GM13976 (cell line): ENCODE data around the gene NAALADL2.
A peak's percentile ranks its signal among the peaks of the same experiment; 100 is the strongest.

Experiments
- DNase-seq: peaks from one replicate; pipeline ENCODE4 v3.0.0; 2012; ENCODE audit warnings: low spot score
- in situ Hi-C: fragments of 300-500 bp; cut with MboI; formaldehyde crosslinking; loops from one replicate; pipeline ENCODE4 v1.12.0; 2022; ENCODE audit warnings: low sequenced_read_pairs, mixed read lengths, inconsistent platforms; ENCODE audit not compliant: unreplicated experiment
- TF ChIP-seq, protein P1 (sequence below): IDR thresholded peaks from 2 replicates; pipeline ENCODE4 v1.5.1; 2012; ENCODE audit warnings: borderline replicate concordance, mild to moderate bottlenecking; ENCODE audit not compliant: insufficient read depth; ENCODE audit errors: extremely low read depth, missing control alignments, control extremely low read depth

NAALADL2 gene

GRCh38 chr3:175294793-175295192, 435.7 kb downstream of the NAALADL2 start:
- peak; percentile 15 for DNase-seq
- TF ChIP-seq, protein P1, sequence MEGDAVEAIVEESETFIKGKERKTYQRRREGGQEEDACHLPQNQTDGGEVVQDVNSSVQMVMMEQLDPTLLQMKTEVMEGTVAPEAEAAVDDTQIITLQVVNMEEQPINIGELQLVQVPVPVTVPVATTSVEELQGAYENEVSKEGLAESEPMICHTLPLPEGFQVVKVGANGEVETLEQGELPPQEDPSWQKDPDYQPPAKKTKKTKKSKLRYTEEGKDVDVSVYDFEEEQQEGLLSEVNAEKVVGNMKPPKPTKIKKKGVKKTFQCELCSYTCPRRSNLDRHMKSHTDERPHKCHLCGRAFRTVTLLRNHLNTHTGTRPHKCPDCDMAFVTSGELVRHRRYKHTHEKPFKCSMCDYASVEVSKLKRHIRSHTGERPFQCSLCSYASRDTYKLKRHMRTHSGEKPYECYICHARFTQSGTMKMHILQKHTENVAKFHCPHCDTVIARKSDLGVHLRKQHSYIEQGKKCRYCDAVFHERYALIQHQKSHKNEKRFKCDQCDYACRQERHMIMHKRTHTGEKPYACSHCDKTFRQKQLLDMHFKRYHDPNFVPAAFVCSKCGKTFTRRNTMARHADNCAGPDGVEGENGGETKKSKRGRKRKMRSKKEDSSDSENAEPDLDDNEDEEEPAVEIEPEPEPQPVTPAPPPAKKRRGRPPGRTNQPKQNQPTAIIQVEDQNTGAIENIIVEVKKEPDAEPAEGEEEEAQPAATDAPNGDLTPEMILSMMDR: no peak
- in situ Hi-C loops: no loop called here

- no peak for DNase-seq
- TF ChIP-seq, protein P1: no peak
- in situ Hi-C loops: no loop called here
These were observed 436.4 kb downstream of the NAALADL2 start for GRCh38 chr3:175295248-175296130.

DNA sequence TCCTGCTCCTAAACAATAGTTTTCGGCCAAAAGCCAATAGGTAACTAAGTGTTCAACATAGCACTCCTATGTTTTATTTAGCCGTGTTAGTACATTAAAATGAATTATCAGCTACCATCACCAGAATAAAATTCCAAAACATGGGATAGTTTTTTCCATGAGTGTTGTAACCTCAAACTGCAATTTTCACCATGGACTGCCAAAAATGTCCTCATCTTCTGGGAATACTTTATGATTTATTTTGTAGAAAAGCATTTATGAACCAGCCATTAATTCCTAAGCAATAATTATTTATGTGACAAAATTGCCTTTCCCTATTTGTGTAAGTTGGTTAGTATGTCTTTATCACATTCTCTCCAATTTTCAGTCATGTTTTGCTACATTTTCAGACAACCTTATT, 438.1 kb downstream of the NAALADL2 start:
- in situ Hi-C loops: no loop called here
- TF ChIP-seq, protein P1: no peak

DNA sequence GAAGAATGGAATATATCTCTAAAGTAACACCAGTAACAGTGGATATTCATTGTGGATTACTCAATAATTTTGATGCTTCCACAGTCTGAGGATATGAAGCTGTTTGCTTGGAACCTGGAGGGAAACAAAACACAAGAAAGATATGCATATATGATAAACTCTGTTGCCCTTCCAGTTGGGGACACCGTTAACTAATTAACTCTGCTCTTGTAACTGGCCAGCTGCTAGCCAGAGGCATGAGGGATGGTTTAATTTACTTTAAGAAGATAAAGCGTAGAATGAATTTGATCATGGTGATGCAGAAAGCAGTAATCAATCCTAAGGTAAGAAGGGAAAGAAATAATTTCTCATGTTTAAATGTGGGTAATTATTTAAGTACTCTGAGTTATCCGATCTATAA, 442.6 kb downstream of the NAALADL2 start:
- TF ChIP-seq, protein P1: no peak
- no peak for DNase-seq

More for the DNA sequence above, 438.1 kb downstream of the NAALADL2 start:
- DNase-seq: no peak

DNA sequence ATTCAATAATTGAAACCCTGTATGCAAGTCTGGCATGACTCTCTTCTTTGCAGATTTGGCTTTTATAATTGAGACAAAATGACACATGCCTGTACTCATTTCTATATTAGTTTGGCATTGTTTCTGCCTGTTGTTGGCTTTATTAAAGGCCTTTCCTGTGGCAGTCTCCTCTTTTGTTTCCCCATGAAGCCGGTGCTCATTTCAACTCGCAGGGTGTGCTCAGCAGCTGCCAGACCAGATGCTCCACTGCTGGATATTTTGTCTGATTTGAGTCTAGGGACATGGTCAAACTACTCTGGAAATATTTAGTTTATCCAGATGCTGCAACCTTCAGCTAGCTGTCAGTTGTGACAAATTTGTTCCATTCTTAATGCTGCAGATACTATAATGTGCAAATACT, 445.3 kb downstream of the NAALADL2 start:
- in situ Hi-C loops: no loop called here
- no peak for DNase-seq
- TF ChIP-seq, protein P1: no peak

More for the DNA sequence above, 442.6 kb downstream of the NAALADL2 start:
- in situ Hi-C loops: no loop called here

GRCh38 chr3:175307642-175308041, 448.5 kb downstream of the NAALADL2 start:
- in situ Hi-C loops: no loop called here
- no peak for DNase-seq
- TF ChIP-seq, protein P1: no peak

DNA sequence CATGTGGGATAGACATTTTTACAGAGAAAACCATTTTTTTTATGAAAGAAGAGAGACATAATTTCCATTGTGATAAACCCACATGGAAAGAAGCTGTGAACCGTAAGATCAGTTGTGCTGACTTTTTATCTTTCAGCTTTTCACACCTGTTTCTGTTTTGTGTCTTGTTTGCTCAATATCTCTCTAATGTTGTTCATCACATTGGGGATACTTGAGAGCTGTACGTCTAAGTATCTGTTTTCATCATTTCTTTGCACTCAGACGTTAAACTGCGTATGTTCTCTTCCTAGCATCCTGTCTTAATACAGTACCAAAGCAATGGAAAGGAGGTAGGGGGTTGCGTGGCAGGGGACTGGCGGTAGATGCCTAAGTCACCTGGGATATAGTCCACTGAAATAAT, 449.0 kb downstream of the NAALADL2 start:
- DNase-seq: no peak
- in situ Hi-C loops: no loop called here
- TF ChIP-seq, protein P1: no peak
